Suppressor macrophage treated with lipopolysaccharide for 4 hours (primary cell): ENCODE measurements around the gene DKK3.

Experiments used
- DNase-seq: peaks from one replicate; pipeline ENCODE4 v3.0.0-alpha.2; 2020

Gene DKK3

DNA sequence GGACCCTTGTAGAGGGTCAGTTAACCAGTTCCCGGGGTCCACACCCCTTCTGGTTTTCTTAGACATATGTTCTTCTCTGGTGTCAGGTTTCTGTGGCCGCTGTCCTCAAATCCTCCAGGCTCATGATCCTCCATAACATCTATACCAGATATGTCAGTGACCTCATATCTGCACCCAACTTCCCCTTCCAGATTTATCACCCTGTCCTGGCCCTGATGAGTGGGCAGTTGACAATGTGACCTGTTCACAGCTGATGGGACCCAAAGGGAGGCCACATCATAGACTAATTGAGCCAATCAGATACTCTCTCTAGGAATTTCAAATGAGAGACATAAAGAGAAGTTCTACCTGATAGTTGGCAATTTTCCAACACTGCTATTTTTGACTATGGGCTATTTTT is 5.1 kb downstream of the DKK3 start:
- DNase-seq: peak; percentile 41

- no peak for DNase-seq
Measured at GRCh38 chr11:12001186-12001585, 7.2 kb downstream of the DKK3 start.

GRCh38 chr11:11998091-11998781 is 10.2 kb downstream of the DKK3 start:
- peak; percentile 75 for DNase-seq

GRCh38 chr11:11997049-11997322 is 11.4 kb downstream of the DKK3 start:
- no peak for DNase-seq

- DNase-seq: no peak
Measured at GRCh38 chr11:11996321-11997048, 11.9 kb downstream of the DKK3 start.

DNA sequence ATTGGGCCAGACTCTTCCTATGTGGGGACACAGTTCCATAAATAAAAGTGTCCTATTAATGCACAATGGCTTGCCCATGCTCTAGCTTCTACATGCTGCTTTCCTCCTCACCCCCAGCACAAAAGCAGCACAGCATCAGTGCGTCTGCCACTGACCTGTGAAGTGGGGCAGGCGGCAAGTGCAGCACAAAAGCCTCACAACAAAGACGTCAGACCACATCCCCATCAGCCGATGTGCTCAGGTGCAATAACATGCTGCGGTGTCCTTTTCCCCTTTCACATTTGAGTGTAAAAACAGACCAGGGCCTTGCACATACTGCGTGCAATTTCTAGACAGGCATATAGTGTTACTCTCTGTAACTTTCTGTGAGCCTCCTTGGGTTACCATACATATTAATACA is 12.8 kb downstream of the DKK3 start:
- DNase-seq: no peak

DNA sequence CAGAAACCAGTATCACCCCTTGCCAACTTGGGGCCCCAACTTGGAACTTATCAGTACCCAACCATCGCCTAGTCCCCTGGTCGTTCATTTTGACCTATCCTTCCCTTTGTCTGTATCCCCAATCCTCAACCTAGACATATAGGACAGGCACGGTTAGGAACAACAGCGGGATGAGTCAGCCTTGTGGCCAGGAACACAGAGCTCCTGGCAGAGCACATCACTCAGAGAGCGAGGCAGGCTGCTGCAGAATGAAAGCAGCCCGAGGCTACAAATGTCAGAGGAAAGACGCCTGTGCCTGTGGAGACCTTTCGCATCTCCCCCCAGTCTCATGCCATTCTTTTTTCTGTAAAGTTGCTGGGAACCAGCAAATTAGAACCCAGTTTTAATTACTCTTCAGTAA is 14.6 kb downstream of the DKK3 start:
- no peak for DNase-seq

- DNase-seq: no peak
Measured at GRCh38 chr11:11992257-11993212, 15.9 kb downstream of the DKK3 start.

DNA sequence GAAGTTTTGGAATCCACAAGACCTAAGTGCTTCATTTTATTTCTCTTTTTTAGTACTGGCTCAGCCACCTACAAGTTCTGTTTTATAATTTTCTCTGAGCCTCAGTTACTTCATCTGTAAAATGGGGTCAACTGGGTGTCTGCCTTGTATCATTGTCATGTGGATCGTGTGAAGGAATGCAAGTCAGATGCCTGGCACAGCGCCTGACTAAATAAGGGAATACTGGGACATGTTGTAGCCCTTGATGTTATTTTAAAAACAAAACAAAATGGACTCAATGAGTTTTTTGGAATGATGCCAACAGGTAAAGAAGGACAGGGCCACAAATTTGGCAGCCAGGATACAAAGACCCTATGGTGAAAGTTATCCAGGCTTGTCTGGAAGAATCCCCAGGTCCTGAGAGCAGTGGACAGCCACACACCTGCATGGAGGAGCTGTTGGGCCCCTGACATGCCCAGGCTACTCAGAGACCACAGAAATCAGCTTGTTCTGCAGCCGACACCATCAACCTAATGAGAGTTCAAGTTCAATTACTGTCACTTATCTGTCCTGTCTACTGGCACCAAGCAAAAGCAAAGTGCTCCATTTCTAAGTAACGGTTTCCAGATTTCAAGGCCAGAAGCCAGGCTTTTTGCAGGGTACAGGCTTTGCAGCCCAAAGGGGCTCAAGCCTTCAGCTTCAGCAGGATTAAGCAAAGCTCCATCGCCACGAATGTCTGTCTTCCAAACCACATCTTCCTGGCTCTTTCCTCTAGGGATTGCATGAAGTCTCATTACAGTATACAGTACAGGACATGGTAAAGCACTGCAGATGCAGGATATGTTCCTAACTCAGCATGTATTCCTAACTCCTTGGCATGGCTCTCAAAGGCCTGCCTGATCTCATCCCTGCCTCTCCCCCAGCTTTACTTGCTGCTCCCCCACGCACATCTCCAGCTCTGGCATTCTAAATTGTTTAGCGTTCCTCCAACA is 18.4 kb downstream of the DKK3 start:
- no peak for DNase-seq

GRCh38 chr11:11988681-11989261 is 19.7 kb downstream of the DKK3 start:
- no peak for DNase-seq

GRCh38 chr11:11988099-11988651 is 20.3 kb downstream of the DKK3 start:
- DNase-seq: no peak

DNA sequence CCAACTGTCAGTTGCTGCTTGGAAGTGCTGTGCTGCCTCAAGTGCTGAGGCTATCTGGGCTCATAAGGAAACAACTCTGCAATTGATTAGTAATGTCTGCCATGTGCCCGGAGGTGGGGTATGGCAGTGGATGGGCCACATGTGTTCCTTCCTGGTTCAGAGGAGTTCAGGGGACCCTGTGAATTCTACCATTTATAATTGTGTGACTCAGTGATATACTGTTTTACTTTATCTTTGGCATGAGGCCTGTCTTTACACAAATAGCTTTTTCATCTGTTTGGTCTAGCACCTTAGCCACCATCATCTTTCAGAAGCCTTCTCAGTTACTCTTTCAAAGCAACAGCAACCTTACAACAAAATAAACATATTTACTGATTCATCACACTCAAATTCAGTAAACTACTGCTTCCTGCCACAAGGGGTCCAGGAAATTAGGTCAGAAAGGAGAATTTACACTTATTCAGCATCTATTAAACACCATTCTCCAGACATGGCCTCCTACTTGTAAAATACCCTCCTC is 20.9 kb downstream of the DKK3 start:
- peak; percentile 7 for DNase-seq

DNA sequence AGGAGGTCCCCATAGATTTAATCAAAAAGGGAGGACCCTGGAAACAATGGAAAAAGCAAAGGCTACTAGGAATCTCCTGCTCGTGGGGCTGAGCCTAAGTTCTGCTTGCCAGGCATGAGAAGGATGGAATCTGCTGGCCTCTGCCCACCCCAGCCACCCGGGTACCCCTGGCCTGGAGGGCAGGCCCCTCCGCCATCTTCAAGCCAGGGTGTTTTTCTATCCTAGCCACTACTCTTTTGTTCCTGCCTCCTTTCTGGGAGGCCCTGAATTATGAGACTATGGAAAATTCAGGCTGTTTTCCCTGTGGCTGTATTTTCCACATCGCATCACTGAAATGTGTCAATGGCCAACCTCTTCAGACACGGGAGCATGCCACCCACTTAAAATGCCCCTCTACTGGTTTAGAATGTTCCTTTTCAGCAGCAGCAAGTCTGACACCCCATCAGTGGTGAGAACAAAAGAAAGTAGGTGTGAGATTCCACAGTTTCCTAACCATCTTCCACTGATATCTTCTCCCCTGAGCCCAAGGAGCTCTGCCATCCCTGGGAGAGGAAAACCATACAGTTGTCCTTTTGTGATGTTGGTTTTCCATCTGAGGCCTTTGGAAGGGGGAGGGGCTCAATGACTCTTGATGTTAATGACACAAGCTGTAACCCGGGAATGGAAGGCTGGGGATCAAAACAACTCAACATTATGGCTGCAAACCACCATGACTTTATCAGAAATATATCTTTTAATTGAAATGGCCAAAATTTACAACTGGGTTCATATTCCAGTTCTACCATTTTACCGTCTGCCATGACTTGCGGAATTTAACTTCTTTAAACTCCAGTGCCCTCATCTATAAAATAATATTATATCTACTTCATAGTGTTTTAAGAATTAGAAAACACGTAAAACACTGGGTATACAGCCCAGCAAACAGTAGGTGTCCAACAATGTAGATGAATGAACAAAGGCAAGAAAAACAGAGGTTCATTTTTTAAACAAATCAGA is 22.2 kb downstream of the DKK3 start:
- DNase-seq: no peak

- DNase-seq: no peak
Measured at GRCh38 chr11:11985016-11985715, 23.3 kb downstream of the DKK3 start.

- no peak for DNase-seq
Measured at GRCh38 chr11:11984563-11984962, 23.9 kb downstream of the DKK3 start.

DNA sequence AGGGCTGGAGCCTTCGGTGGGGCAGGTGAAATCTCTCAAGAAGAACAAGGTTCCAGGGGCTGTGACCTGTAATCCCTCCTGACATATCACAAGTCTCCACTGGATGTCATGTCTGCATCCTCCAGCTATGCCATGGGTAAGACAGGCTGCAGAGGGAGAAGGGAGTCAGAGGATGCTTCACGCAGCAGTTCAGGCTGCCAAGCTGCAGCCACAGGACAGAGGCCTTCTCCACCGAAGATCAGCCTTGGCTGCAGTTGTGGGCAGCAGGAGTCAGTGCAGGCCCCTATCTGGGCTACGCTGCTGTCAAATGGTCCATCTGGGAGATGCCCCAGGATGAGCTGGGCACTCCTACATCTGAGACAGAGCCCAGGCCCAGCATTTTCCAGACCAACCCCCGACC is 25.0 kb downstream of the DKK3 start:
- no peak for DNase-seq

DNA sequence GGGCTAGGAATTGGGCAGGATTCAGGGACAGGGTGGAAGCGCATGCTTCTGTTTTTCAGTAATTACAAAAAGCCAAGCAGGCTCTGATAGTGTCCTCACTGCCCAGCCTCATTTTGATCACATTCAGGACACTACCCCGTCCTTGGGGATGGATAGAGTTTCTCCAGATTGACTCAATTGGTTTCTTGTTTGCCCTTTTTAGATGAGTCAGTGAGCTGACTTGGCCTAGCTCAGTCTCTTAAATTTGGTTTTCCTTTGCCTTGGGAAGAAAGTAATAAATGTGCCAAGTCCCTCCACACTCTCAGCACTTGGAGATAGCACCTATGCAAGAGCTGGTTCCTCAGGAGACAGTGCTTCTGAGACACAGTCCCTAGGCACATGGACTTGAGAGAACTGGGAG is 25.5 kb downstream of the DKK3 start:
- no peak for DNase-seq

- no peak for DNase-seq
Measured at GRCh38 chr11:11982461-11982860, 26.0 kb downstream of the DKK3 start.

DNA sequence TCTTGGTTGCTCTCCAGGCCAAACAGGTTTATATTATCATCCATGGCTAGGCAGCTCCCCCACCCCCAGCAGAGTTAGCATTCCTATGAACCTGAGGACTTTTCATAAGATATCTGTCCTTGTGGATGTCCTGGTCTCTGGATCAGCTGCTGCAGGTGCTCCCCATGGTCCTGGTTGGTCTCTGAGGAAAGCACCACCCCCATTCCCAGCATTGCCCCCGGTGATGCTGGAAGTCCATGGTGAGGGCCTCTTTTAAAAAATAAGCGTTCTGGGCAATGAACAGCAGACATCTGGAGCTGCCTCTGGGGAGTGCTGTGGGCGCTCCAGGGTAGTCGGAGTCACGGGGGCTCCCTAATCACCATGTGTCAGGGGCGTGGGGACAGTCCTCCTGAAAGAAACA is 26.6 kb downstream of the DKK3 start:
- DNase-seq: no peak

- no peak for DNase-seq
Measured at GRCh38 chr11:11981364-11981763, 27.1 kb downstream of the DKK3 start.
